HEK293 (cell line): Measurements from ENCODE around the gene NDN.

Source experiments
- CTCF ChIA-PET: fragments of 350-600 bp; formaldehyde crosslinking; extraction: SDS; loops from one replicate; lab custom pipeline; 2021; ENCODE audit warnings: antibody characterized with exemption; lab: Yijun Ruan, JAX
- POLR2A ChIA-PET: fragments of 300-600 bp; formaldehyde crosslinking; extraction: SDS; loops from one replicate; lab custom pipeline; 2020; ENCODE audit warnings: antibody characterized with exemption, inconsistent platforms; lab: Yijun Ruan, JAX
- H3K27ac ChIP-seq: fragments of 200-500 bp; sonication (Bioruptor generic); 2 replicates; pipeline ENCODE4 v1.5.1; 2014; ENCODE audit warnings: low read depth, low read length, control low read depth, inconsistent platforms; ENCODE audit errors: extremely low read depth
- H3K36me3 ChIP-seq, 2 experiments: fragments of 200-500 bp in 1 of 2; sonication (Bioruptor generic) in 1 of 2; 1 replicate in 1 of 2; 2 replicates in 1 of 2; pipeline ENCODE4 v1.5.1; 2014 to 2017; ENCODE audit warnings: inconsistent platforms in 2 of 2, low read length in 2 of 2; ENCODE audit not compliant: control insufficient read depth in 2 of 2, insufficient read depth in 1 of 2
- H3K4me1 ChIP-seq: fragments of 200-500 bp; sonication (Bioruptor generic); 2 replicates; pipeline ENCODE4 v1.5.1; 2014; ENCODE audit warnings: mild to moderate bottlenecking, low read length, inconsistent platforms; ENCODE audit not compliant: control insufficient read depth, insufficient read depth
- H3K4me3 ChIP-seq: 2 replicates; pipeline ENCODE4 v1.5.1; 2011; ENCODE audit warnings: low read depth, mild to moderate bottlenecking, control low read depth, low read length, moderate library complexity
- H3K9me3 ChIP-seq: fragments of 200-500 bp; sonication (Bioruptor generic); 2 replicates; pipeline ENCODE4 v1.5.1; 2014; ENCODE audit warnings: low read depth, low read length, inconsistent platforms; ENCODE audit not compliant: control insufficient read depth, insufficient read depth
- PRDM1 ChIP-seq: fragments of 450-650 bp; formaldehyde crosslinking; IDR thresholded peaks from 2 replicates; pipeline ENCODE4; 2016; ENCODE audit warnings: missing biosample characterization, missing genetic modification characterization
- PRDM6 ChIP-seq: fragments of 450-650 bp; formaldehyde crosslinking; IDR thresholded peaks from 2 replicates; pipeline ENCODE4 v1.5.1; 2017; ENCODE audit warnings: missing biosample characterization, missing genetic modification characterization
- SALL2 ChIP-seq: fragments of 450-650 bp; formaldehyde crosslinking; IDR thresholded peaks from 2 replicates; pipeline ENCODE4 v1.5.0; 2017; ENCODE audit warnings: missing biosample characterization, mild to moderate bottlenecking, missing genetic modification characterization, borderline replicate concordance
- SETDB1 ChIP-seq: IDR thresholded peaks from one replicate; pipeline ENCODE4 v1.6.1; 2017; ENCODE audit warnings: mild to moderate bottlenecking, low read length, moderate library complexity, mixed read lengths; ENCODE audit not compliant: insufficient read length
- TCF7L2 ChIP-seq: IDR thresholded peaks from 2 replicates; pipeline ENCODE4 v1.6.1; 2011; ENCODE audit warnings: low read depth, mild to moderate bottlenecking, inconsistent platforms, low read length, moderate library complexity, borderline replicate concordance
- ZBTB11 ChIP-seq: fragments of 450-650 bp; formaldehyde crosslinking; conservative IDR thresholded peaks from 2 replicates; pipeline ENCODE4 v1.5.1; 2016; ENCODE audit warnings: low read depth, missing biosample characterization, missing genetic modification characterization
- ZBTB17 ChIP-seq: fragments of 450-650 bp; formaldehyde crosslinking; IDR thresholded peaks from 2 replicates; pipeline ENCODE4 v1.5.1; 2016; ENCODE audit warnings: missing biosample characterization, missing genetic modification characterization
- ZBTB20 ChIP-seq: fragments of 450-650 bp; formaldehyde crosslinking; IDR thresholded peaks from 2 replicates; pipeline ENCODE4 v1.5.1; 2016; ENCODE audit warnings: missing biosample characterization, missing genetic modification characterization
- ZNF132 ChIP-seq: fragments of 450-650 bp; formaldehyde crosslinking; IDR thresholded peaks from 2 replicates; pipeline ENCODE4 v1.5.1; 2017; ENCODE audit warnings: missing biosample characterization, missing genetic modification characterization, borderline replicate concordance
- ZNF133 ChIP-seq: fragments of 450-650 bp; formaldehyde crosslinking; IDR thresholded peaks from 2 replicates; pipeline ENCODE4 v1.5.1; 2016; ENCODE audit warnings: missing biosample characterization, missing genetic modification characterization
- ZNF2 ChIP-seq: fragments of 450-650 bp; formaldehyde crosslinking; IDR thresholded peaks from 2 replicates; pipeline ENCODE4 v1.5.1; 2016; ENCODE audit warnings: missing biosample characterization, missing genetic modification characterization
- ZNF211 ChIP-seq: fragments of 450-650 bp; formaldehyde crosslinking; IDR thresholded peaks from 2 replicates; pipeline ENCODE4 v1.5.1; 2016; ENCODE audit warnings: low read depth, missing biosample characterization, missing genetic modification characterization
- ZNF223 ChIP-seq: fragments of 450-650 bp; formaldehyde crosslinking; IDR thresholded peaks from 2 replicates; pipeline ENCODE4 v1.5.1; 2016; ENCODE audit warnings: missing biosample characterization, missing genetic modification characterization
- ZNF248 ChIP-seq: fragments of 450-650 bp; formaldehyde crosslinking; IDR thresholded peaks from 2 replicates; pipeline ENCODE4 v1.5.1; 2017; ENCODE audit warnings: missing biosample characterization, missing genetic modification characterization
- ZNF26 ChIP-seq: fragments of 450-650 bp; formaldehyde crosslinking; IDR thresholded peaks from 2 replicates; pipeline ENCODE4 v1.5.1; 2016; ENCODE audit warnings: missing biosample characterization, missing genetic modification characterization
- ZNF266 ChIP-seq: fragments of 450-650 bp; formaldehyde crosslinking; IDR thresholded peaks from 2 replicates; pipeline ENCODE4 v1.5.1; 2016; ENCODE audit warnings: missing biosample characterization, missing genetic modification characterization, low read depth
- ZNF302 ChIP-seq: fragments of 450-650 bp; formaldehyde crosslinking; IDR thresholded peaks from 2 replicates; pipeline ENCODE4 v1.5.1; 2016; ENCODE audit warnings: missing biosample characterization, missing genetic modification characterization, low read depth
- ZNF341 ChIP-seq: fragments of 450-650 bp; formaldehyde crosslinking; IDR thresholded peaks from 2 replicates; pipeline ENCODE4; 2016; ENCODE audit warnings: low read depth, missing biosample characterization, missing genetic modification characterization
- ZNF48 ChIP-seq: fragments of 450-650 bp; formaldehyde crosslinking; IDR thresholded peaks from 2 replicates; pipeline ENCODE4 v1.5.1; 2016; ENCODE audit warnings: missing biosample characterization, missing genetic modification characterization
- ZNF510 ChIP-seq: fragments of 450-650 bp; formaldehyde crosslinking; IDR thresholded peaks from 2 replicates; pipeline ENCODE4 v1.5.1; 2018; ENCODE audit warnings: mild to moderate bottlenecking, missing genetic modification characterization, missing biosample characterization; ENCODE audit not compliant: insufficient replicate concordance
- ZNF555 ChIP-seq: fragments of 450-650 bp; formaldehyde crosslinking; conservative IDR thresholded peaks from 2 replicates; pipeline ENCODE4 v1.5.1; 2017; ENCODE audit warnings: missing biosample characterization, mild to moderate bottlenecking, missing genetic modification characterization, inconsistent platforms
- ZNF560 ChIP-seq: fragments of 450-650 bp; formaldehyde crosslinking; IDR thresholded peaks from 2 replicates; pipeline ENCODE4 v1.5.1; 2017; ENCODE audit warnings: missing biosample characterization, missing genetic modification characterization, borderline replicate concordance
- ZNF561 ChIP-seq: fragments of 450-650 bp; IDR thresholded peaks from 2 replicates; pipeline ENCODE4 v1.5.1; 2018; ENCODE audit warnings: missing biosample characterization, missing genetic modification characterization, borderline replicate concordance
- ZNF610 ChIP-seq: fragments of 450-650 bp; formaldehyde crosslinking; IDR thresholded peaks from 2 replicates; pipeline ENCODE4 v1.5.1; 2016; ENCODE audit warnings: missing biosample characterization, missing genetic modification characterization, borderline replicate concordance
- ZNF747 ChIP-seq: fragments of 450-650 bp; formaldehyde crosslinking; IDR thresholded peaks from 2 replicates; pipeline ENCODE4 v1.5.1; 2016; ENCODE audit warnings: missing biosample characterization, missing genetic modification characterization
- ZNF785 ChIP-seq: fragments of 450-650 bp; formaldehyde crosslinking; IDR thresholded peaks from 2 replicates; pipeline ENCODE4 v1.5.1; 2016; ENCODE audit warnings: missing biosample characterization, missing genetic modification characterization
- ZSCAN5A ChIP-seq: fragments of 450-650 bp; formaldehyde crosslinking; IDR thresholded peaks from 2 replicates; pipeline ENCODE4 v1.5.1; 2016; ENCODE audit warnings: missing biosample characterization, missing genetic modification characterization
- ZXDB ChIP-seq: fragments of 450-650 bp; formaldehyde crosslinking; IDR thresholded peaks from 2 replicates; pipeline ENCODE4 v1.5.1; 2016; ENCODE audit warnings: missing biosample characterization, missing genetic modification characterization

NDN gene

GRCh38 chr15:23690450-23690852, 3.3 kb upstream of the NDN start (continued):
- TF ChIP-seq ZBTB11 (tag by site-specific recombination) (no peak), ZNF302 (tag by site-specific recombination) (no peak), ZNF248 (no peak), ZNF48 (tag by site-specific recombination) (no peak), ZNF510 (no peak), ZNF133 (tag by site-specific recombination) (no peak), ZNF211 (tag by site-specific recombination) (no peak), SETDB1 (no peak)

GRCh38 chr15:23690015-23690414, 2.9 kb upstream of the NDN start:
- POLR2A ChIA-PET, result no interaction called here
- CTCF ChIA-PET, result interaction anchor here (0.6 kb wide), 1 partner anchor 23 kb away, joined by 6 read pairs; no protein-coding TSS in a partner anchor
- TF ChIP-seq PRDM1 (tag by site-specific recombination), result no peak
- TF ChIP-seq ZSCAN5A, result no peak
- no peak for TF ChIP-seq TCF7L2
- no peak for TF ChIP-seq PRDM6 (tag by site-specific recombination)
- no peak for TF ChIP-seq ZBTB20 (tag by site-specific recombination)
- no peak for TF ChIP-seq ZNF26 (tag by site-specific recombination)
- TF ChIP-seq ZBTB17, result no peak
- no peak for TF ChIP-seq ZNF747
- no peak for TF ChIP-seq ZNF341
- no peak for TF ChIP-seq ZNF610 (tag by site-specific recombination)
- no peak for TF ChIP-seq ZNF223 (tag by site-specific recombination)
- no peak for TF ChIP-seq ZNF132
- no peak for TF ChIP-seq ZNF2
- no peak for TF ChIP-seq SALL2 (tag by site-specific recombination)
- no peak for TF ChIP-seq ZNF561 (tag by site-specific recombination)
- TF ChIP-seq ZNF266, result no peak
- TF ChIP-seq ZNF560 (tag by site-specific recombination), result no peak
- TF ChIP-seq ZNF785 (tag by site-specific recombination), result no peak
- TF ChIP-seq ZNF555 (tag by site-specific recombination), result no peak
- TF ChIP-seq ZXDB (tag by site-specific recombination), result no peak

More at GRCh38 chr15:23690015-23690414, 2.9 kb upstream of the NDN start:
- H3K27ac ChIP-seq, result no peak overlapping the region
- H3K9me3 ChIP-seq, result no peaks in the 10 kb centered on the region
- no peak overlapping the region for H3K4me3 ChIP-seq
- H3K4me1 ChIP-seq, result no peaks in the 10 kb centered on the region
- H3K36me3 ChIP-seq, result no peaks in the 10 kb centered on the region
